NCI-H1105 (cell line): ENCODE data around the gene GPR37L1.
"Not testable (repeated sequence)": the region's sequence is repeated elsewhere in the genome, so short reads cannot be mapped to it uniquely, and the experiment has no call there.

ENCODE experiments used
- DNase-seq: peaks from one replicate; lab custom pipeline; 2025; lab: John Stamatoyannopoulos, UW

The GPR37L1 gene

DNA sequence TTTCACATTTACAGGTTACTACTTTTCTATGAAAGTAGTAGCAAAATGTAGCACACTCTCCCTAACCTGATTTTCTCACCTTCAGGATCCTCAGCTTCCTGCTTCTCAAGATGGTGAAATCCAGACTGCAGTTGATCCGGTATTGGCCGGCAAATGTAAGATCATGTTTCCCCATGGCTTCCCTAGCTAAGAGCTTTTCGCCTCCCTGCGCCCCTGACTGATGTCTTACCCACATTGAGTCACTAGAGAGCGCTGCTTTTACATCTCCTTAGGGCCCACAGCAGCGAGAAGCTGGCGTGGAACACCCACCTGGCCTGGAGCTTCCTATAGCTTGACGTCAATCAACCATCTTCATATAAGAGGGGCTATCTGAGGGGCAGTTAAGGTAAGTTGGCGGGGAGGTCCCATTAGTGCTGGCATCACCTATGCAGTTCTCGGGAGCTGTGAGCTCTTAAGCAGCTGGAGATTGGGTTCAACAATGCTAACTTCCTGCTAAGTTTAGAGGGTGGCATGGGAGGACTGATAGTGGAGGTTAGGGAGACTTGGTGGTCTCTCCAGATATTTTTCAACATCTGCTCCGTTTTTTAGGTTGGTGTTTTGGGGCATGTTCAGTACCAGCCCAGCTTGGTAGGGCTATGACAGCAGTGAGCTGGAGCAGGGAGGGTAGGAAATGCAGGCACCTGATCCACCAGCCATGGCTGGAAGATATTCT lies 32.2 kb downstream of the GPR37L1 start:
- DNase-seq = no peak

DNA sequence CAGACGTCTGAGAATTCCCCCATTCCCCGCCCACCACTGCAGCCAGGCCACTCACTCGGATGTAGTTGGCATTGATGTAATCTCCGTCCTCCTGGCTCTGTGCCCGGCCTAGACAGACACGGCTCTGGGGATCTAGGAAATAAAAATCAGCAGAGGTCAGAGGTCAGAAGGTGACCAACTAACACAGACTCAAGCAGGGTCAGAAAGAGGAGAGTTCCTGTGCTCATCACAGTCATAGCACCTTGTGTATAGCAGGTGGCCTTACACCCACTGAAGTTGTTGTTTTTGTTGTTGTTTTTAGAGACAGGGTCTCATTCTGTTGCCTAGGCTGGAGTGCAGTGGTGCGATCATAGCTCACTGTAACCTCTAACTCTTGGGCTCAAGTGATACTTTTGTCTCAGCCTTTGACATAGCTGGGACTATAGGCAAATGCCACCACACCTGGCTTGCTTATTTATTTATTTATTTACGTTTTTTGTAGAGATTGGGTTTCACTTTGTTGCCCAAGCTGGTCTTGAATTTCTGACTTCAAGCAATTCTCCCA lies 32.8 kb downstream of the GPR37L1 start:
- no peak for DNase-seq

DNA sequence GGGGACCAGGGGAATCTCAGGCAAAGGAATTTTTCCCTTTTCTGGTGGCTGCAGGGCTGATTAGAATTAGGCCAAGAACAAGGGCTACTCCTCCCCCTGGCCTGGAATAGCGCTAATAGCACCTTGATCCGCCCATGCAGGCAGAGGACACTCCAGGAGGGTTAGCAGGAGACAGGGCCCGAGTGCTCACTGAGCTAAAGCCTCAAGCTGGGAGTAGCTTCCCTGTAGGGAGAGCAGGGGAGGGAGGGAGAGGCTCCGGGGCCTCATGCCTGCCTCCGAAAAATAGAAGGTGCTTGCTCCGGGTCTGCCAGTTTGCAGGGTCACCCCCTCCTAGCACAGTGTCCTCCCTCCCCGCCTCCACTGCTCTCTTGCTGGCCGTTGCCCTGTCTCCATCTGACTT lies 33.9 kb downstream of the GPR37L1 start:
- DNase-seq = no peak

DNA sequence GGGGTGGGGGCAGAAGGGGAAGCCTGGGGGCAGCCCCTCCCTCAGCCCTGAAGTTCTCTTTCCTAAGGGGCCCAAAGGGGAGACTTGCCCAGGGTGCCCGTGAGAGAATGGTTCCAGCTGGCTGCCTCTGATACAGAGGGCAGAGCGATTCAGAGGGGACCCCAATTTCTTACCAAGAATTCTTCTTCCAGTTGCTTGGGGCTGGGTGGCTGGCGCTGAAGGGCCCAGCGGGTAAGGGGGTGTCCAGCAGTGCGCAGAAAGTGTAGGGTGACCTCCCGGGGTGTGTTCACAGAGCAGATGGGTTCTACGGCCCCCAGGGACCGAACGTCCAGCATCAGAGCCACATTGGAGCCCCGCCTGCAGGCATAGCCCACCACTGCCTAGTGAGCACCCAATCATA lies 35.2 kb downstream of the GPR37L1 start:
- no peak for DNase-seq

DNA sequence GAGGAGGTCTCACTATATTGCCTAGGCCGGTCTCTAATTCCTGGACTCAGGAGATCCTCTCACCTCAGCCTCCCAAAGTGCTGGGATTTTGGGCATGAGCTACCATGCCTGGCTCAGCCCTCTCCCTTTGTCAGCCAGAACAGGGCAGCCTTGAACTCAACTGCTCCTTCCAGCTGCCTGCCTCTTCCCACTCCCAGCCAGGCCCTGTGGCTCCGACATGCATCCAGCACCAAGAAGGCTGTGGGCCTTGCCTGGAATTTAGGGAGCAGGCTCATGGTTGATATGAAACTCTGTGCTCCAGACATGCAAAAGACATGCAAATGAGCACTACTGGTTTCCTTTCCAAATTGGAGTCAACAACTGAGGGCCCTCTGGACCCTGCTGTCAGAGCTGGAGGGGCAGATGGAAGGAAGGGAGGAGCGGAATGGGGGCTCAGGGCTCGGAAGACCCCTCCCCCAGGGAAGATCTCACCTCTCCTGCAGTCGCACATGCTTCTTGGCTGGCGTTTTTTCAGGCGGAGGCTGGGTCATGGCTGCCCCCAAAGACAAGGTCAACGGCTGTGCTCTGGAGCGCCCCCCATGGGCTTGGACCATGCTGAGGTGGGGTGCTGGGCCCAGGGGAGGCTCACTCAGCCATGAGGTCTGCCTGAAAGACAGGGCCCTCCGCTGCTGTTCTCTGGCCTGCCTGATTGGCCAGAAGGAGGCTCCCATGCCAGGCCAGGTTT lies 36.3 kb downstream of the GPR37L1 start:
- DNase-seq = no peak

DNA sequence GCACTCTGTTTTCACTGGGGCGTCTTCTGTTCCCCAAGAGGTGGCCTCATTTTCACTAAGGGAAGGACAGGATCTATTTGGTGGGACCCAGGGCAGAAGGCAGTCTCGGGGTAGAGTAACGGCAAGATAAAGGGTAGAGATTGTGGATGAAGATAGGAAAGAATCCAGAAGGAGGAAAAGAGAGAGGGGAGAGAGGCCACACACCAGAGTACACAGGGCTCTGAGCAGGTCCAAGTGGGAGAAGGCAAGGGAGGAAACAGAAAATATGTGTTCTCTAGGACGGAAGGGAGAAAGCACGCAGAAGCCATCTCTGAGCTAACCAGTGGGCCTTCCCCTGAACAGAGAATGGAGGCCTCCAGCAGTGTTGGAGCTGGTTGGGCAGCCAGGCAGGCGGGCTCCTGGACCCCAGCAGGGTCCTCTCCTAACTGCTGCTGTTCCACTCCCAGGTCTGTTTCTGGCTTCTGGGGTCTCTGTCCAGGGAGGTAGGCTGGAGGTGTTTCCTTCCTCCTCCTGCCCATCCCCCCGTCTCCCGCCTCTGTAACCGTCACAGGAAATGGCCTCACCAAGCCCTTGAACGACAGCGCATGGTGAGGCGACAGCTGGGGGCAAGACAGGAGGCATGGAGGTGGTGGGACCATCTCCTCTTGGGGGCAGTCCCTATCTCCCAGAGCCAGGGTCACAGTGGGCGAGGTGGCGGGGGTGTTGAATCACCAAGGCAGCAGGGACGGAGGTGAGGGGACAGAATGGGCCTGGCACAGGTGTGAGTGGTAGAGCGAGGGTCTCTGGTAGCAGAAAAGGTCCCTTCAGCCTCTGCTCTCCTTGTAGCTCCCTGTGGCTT lies 37.0 kb downstream of the GPR37L1 start:
- DNase-seq = no peak

DNA sequence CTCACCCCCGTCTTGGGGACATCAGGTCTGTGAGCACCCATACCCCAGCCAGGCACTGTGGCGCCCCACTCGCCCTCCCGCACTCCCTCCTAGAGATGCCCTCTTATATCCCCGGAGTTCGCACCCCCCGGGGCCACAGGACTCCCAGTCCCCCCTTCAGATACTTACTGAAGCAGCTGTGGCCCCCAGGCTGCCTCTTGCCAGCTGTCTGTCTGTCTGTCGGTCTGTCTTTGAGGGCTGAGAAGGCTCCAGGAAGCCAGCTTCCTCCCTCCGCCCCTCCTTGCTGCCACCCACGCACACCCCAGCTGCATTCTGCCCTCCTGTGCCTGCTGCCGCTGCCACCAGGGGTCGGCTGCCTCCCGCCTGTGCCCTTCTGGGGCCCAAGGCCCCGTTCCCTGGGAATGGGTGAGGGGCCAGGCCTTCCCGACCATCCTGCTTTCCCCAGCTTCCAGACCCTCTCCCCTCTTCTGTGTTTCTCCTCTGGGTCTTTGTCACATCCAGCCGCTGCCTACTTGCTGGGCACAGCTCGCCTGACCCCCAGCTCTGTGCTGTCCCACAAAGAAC lies 37.7 kb downstream of the GPR37L1 start, which contains the start of gene PTPN7:
PTPN7 (minus strand) TSS at position 226 of the 564 bp plus-strand sequence. CDS start 1,200 bp downstream, outside the sequence.
- no peak for DNase-seq

DNA sequence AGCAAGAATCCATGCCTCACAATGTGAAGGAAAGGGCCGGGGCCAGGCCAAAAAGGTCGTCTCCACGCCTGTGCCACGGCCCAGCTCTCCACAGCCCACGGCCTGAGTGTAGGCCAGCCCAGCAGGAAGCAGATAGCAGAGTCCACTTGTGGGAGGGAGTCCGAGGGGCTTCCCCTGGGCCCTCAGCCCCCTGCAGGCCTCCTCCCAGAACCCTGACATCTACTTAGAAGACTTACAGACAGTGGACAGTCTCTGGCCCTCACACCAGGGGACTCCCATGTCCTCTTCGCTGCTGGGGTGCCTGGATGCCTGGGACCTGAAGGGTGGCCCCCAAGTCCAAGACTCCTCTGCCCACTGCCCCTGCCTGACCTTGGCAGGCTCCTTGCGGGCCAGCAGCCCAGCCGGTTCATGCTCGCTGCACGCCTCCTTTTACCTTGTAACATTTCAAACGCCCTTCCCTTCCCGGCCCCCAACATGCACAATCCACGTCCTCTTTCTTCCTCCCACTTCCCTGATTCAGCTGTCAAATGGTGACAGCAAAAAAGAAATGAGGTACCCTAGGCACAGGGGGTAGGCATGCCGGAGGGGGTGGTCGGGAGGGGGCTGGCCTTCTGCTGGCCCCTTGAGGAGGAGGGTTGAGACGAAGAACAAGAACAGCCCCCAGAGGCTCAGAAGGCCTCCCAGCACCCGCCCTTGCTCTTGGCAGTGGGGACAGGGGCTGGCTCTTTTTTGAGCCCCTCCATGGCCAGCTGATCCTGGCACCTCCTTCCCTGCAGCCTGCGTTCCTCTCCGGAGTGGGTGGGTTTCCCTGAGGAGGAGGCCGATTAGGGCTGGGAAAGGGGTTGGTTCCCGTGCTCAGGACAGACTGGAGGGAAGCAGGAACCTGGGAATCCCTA lies 38.7 kb downstream of the GPR37L1 start:
- DNase-seq = no peak

DNA sequence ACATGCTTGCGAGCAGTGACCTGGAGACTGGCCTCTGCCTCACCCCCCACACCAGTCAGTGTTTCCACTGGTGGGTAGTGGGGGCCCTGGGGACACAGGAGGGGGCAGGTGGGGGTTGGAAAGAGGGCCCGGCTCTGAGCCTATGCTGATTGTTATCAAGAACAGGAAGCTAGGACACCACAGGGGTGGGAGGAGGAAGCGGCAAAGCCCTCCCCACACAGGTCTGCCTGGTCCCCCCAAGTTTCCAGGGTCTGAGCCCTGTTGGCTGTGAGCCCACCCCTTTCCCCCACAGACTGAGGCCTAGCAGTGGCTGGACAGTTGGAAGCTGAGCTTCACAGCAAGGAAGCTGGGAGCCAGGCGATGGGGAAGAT lies 39.3 kb downstream of the GPR37L1 start:
- DNase-seq = no peak

DNA sequence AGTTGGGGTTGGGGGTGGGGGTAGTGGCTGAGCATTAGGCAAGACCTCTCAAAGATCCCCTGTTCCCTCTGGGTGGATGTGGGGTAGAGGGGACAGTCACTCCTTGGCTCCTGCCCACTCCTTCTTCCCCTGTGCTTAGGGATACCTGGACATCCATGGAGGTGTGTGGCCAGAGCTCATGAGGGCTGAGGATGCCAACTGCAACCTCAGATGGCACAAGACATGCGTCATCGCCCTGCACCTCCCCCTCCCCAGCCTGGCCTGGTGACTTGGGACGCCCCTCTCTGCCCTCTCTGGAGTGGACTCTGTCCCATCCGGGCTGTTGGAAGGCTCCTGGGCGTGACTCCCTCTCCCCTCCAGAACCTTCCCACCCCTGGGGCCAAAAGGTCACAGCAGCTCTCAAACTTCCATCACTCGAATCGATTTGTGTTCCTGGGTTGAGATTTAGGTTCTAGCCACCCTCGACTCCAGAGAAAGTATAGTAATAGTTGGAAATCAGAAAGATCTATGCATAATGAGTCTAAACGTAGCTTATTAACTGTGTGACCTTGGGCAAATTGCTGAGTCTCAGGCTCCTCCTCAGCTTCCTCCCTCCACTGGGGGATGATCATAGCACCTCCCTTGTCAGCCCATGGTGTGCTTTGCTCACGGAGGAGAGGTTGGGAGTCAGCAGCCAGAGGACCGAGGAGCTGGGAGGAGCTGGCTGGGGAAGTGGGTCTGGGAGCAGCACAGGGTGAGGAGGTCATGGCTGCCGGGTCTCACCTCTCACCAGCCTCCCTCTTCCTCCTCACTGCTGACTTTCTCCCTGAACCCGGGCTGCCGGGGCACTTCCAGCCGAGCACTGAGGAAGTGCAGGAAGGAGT lies 39.9 kb downstream of the GPR37L1 start:
- no peak for DNase-seq

DNA sequence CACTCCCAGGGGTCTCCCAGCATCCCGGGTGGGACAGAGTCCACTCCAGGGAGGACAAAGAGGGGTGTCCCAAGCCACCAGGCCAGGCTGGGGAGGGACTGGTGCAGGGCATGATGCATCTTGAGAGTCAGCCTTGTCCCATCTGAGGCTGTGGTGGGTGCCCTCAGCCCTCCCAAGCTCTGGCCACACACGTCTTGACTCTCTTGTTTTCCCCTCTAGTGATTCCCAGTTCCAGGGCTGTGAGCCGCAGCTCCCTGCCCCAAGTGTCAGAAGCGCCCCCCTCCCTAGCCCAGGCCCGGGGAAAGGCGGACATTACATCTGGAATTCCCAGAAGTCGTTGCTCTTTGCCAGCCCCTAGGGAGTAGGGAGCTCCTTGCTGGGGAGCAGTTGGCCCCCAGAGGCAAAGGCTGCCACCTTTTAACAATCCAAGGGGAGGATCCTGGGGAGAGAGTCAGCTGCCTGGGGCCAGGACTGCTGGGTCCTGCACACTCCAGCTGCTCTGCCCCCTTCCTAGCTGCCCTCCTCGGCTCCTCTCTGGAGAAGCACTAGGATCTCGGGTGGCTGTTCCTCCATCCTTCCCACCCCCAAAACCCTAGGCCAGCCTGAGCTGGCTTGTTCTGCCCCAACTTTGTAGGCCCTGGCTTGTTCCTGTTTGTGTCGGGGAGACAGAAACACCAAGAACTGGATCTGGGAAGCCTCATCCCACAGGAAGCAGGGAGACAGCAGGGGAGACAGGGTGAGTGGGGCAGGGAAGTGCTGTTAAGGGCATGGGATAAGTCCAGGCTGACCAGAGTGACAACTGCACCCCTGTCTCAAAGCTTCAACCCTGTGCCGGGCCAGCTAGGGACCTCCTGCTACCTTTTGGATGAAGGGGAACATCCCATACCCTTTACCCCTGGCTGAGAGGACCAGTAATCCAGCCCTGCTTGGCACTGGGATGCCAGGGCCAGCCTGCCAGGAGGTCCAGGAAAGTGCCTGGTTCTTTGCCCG lies 40.9 kb downstream of the GPR37L1 start:
- no peak for DNase-seq

DNA sequence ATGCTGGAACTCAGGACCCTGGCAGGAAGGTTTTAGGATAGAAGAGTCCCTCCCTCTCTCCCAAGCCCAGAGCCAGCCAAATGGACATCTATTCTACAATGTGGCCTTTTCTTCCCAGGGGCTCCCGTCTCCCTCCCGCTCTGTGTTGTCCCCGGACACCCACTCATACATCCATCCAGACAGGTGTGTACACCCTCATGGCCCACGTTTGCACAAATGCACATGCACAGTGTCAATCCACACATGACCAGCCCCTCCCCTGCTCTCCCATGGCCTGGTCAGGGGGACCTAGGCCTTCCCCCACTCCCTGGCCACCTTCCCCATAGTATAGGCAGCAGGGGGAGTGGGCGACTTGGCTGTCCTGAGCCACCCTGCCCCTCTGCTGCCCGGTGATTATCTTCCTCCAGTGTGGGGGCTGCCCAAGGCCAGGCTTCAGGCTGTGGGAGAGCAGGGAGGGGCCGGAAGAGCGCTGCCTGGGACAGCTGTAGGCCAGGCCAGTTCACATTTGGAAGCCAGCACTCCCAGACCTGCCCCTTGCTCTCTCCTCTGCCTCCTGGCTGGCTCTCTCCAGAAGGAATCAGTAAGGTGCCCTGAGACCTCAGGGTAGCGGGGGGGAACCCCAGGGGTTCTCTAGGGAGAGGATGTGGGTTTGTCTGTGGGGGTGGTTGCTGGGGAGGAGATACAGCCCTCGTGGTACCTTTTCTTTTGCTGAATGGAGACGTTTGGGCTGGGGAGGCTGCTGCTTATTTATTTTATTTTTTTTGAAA lies 41.7 kb downstream of the GPR37L1 start:
- no peak for DNase-seq

DNA sequence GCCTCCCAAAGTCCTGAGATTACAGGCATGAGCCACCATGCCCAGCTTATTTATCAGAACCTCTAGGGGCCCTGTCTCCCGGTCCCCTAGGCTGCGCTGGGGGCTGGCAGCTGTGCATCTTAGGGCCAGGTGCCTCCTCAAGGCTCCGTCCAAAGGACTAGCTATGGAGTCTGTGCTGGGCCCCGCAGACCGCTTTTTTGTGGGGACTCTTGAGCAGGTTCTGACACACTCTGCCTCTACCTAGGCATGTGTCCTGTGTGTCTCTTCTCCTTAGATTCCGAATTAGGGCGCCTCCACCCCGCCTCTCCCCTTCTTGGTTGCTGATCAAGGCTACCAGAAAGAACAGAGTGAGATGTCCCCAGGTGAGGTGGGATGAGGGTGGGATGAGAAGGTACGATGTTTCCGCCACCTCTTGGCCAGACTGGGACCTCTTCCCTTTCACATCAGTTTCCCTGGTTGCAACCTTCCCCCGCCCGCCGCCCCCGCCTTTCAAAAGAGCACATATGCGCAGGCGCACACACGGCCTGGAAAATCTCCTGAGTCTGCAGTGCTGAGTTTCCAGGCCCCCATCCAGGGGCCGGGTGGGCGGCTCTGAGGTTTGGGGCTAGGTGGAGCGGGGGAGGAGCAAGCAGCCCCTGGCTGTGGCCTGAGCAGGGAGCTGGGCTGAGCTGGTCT lies 42.7 kb downstream of the GPR37L1 start:
- DNase-seq = no peak

DNA sequence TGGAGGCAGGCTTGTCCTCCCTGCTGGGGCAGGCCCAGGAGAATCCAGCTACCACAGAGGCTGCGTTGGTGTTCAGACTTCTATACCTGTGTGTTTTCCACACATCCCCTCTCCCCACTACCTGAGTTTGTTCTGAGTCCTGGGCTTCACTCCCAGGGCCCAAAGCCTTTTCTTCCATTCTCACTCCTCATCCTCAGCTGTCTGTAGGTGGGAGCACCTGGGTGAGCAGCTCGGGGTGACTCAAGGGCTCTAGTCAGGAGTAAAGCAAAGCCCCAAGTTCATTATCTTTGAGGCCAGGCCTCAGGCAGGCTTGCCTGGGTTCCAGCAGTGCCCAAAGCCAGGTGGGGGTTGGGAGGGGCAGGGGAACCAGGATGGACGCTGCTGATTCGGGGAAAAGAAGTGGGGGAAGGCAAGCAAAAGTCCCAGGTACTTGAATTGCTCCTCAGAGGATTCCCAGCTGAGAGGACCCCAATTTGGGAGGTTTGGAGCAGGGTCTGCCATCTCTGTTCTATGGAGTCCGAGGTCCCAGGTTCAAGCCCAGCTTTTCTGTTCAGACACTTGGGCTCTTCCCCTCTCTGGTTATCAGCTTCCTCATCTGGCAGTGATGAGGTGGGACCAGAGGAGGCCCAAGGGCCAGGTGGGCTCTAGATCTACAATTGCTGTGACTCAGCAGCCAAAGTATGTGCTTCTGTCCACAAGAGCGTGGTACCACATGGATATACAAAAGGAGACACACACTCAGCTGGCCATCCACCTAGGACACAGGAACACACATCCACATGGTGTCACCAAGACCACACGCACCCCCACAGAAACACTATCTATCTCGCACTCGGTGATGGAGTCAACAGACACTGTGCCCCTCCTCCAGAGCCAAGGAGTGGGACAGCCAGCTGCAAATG lies 43.5 kb downstream of the GPR37L1 start:
- no peak for DNase-seq

DNA sequence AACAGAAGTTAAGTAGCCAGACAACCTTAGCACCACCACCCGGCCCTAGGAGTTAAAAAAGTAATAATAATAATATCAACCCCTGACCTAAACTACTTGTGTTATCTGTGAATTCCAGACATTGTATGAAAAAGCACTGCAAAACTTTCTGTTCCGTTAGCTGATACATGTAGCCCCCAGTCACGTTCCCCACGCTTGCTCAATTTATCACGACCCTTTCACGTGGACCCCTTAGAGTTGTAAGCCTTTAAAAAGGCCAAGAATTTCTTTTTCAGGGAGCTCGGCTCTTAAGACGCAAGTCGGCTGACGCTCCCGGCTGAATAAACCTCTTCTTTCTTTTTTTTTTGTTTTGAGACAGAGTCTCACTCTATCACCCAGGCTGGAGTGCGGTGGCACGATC lies 44.3 kb downstream of the GPR37L1 start:
- DNase-seq = not testable (repeated sequence)

DNA sequence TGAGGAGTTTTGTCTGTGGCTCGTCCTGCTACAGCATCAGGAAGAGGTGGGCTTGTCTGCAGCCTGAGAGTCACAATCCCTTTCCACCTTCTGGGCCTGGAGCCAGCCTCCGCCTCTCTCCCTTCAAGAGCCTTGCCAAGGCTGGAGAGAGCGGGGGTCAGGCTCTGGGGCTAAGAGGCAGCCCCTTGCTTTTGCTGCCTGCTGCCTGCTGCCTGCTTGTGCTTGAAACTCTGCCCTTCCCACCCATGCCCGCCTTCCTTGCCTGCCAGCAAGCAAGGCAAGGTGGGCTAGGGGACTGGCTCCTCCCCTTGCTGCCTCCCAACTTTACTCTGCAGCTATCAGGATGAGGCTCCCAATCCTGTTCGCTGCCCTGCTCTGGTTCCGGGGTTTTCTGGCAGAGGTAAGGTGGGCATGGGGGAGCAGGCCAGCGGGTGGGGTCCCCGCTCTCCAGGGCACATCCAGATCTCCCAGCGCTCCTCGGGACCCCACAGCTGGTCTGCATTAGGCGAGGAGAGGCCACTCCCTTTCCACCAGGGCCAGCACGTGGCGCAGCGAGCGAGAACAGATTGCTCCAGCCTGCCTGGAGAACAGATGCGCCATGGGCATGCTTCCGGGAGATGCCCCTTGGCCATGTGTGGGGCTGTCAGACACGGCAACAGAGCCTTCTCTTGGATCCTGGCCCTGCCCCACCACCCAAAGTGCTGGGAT lies 45.1 kb downstream of the GPR37L1 start:
- DNase-seq = peak; percentile 27
